ENCODE results near the gene DOK7. TPM values are rescaled to one million over a fixed set of nuclear protein-coding genes. Genes with fewer than 3 reads are reported as not detected.

The DOK7 gene
- not detected for total RNA-seq

GRCh38 chr4:3462790-3463415 lies at the start of gene DOK7:
Gene DOK7 (plus strand): TSS chr4:3463306. CDS start chr4:3463376, 70 bp downstream.
- POLR2A ChIA-PET, result no interaction called here
- intact Hi-C loops (cut with micrococcal nuclease), result no loop called here
- no peaks in the 10 kb centered on the region for H3K9me3 Mint-ChIP-seq
- H3K36me3 Mint-ChIP-seq (ENCODE audit: low read depth), result no peaks in the 10 kb centered on the region
- DNase-seq, result no peak
- H3K27me3 Mint-ChIP-seq, result peaks cover 10% of the 10 kb centered on the region
- CTCF ChIA-PET, result no interaction called here
- no peak for TF ChIP-seq CTCF (IDR thresholded peaks at IDR 0.05)
- no peak for ATAC-seq
- H3K4me1 Mint-ChIP-seq (ENCODE audit: low read depth), result no peaks in the 10 kb centered on the region
- no peak within 1 kb of the TSS for H3K27ac Mint-ChIP-seq
- no peak within 1 kb of the TSS for H3K4me3 Mint-ChIP-seq

DNA sequence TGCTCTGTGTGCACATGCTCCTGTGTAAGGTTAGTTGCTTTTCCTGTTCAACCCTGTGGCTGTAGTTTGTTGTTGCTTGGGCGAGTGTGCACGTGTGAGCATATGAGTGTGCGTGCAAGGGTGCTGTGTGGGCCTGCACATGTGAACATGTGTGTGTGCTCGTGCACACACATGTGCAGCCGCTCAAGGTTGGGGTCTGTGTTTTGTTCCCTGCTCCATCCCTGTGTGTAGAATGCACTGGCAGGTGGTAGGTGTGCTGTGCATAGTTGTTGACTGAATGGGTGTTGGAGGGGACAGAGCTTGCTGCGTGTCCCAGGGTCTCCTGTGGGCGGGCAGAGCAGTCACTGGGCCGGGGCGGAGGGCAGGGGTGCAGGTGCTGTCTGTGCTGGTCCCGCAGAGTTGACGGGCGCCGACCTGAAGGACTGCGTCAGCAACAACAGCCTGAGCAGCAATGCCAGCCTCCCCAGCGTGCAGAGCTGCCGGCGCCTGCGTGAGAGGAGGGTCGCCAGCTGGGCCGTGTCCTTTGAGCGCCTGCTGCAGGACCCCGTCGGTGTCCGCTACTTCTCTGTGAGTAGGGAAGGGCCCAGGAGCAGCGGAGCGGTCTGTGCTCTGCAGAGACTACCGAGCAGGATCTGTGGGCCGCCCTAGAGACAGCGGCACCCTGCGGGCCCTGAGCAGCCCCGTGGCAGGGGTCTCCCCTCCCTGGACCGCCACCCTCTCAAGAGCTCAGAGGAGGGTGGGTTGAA lies 49.3 kb upstream of the DOK7 start:
- no peaks in the 10 kb centered on the region for H3K9me3 Mint-ChIP-seq
- CTCF ChIA-PET, result no interaction called here

DNA sequence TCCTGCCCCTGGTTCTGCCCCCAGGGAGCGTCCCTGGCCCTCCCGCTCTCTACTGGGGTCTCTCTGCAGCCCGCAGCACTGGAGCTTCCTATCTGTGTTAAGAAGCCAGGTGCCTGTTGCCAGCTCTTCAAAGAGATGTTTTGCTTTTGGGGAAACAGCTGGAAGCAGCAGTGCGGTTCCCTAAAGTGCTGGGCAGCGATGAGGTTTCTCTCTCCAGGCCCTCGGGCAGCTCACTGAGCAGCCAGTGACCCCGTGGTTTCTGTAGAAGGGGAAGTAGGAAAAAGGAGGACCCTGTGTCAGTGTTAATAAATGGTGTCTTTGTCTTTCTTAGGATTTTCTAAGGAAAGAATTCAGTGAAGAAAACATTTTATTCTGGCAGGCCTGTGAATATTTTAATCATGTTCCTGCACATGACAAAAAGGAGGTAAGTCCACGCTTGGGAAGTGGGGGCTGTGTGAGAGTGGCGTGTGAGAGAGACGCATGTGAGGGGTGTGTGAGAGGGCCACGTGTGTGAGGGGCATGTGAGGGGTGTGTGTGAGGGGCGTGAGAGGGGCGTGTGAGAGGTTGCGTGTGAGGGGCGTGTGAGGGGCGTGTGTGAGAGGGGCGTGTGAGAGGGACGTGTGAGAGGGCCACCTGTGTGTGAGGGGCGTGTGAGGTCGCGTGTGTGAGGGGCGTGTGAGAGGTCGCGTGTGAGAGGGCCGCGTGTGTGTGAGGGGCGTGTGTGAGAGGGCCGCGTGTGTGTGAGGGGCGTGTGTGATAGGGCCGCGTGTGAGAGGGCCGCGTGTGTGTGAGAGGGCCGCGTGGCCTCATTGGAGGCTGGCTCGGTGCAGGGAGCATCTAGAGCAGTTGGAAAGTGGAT lies 48.5 kb upstream of the DOK7 start:
- intact Hi-C loops (cut with micrococcal nuclease), result no loop called here
- CTCF ChIA-PET, result no interaction called here
- POLR2A ChIA-PET, result interaction anchor here (0.5 to 1.1 kb wide), 2 partner anchors 22 to 432 kb away, joined by 3 read pairs; no protein-coding TSS in a partner anchor
- Mint-ChIP-seq H3K27ac (no peak overlapping the region), H3K36me3 (ENCODE audit: low read depth) (no peaks in the 10 kb centered on the region), H3K4me3 (no peak overlapping the region), H3K9me3 (no peaks in the 10 kb centered on the region), H3K27me3 (no peaks in the 10 kb centered on the region), H3K4me1 (ENCODE audit: low read depth) (no peaks in the 10 kb centered on the region)
- TF ChIP-seq CTCF (IDR thresholded peaks at IDR 0.05), result no peak
- DNase-seq (no peak), ATAC-seq (no peak)

More for the DNA sequence above, 49.3 kb upstream of the DOK7 start:
- no peak for TF ChIP-seq CTCF (IDR thresholded peaks at IDR 0.05)
- Mint-ChIP-seq H3K36me3 (ENCODE audit: low read depth) (no peaks in the 10 kb centered on the region), H3K27me3 (no peaks in the 10 kb centered on the region), H3K4me3 (no peak overlapping the region), H3K27ac (no peak overlapping the region), H3K4me1 (ENCODE audit: low read depth) (no peaks in the 10 kb centered on the region)
- no peak for DNase-seq
- no peak for ATAC-seq
- intact Hi-C loops (cut with micrococcal nuclease), result no loop called here
- POLR2A ChIA-PET, result interaction anchor here (1.1 kb wide), 1 partner anchor 21 kb away, joined by 3 read pairs; no protein-coding TSS in a partner anchor

- no peaks in the 10 kb centered on the region for H3K36me3 Mint-ChIP-seq (ENCODE audit: low read depth)
- DNase-seq (no peak), ATAC-seq (no peak)
- intact Hi-C loops (cut with micrococcal nuclease), result no loop called here
- no peak overlapping the region for H3K4me3 Mint-ChIP-seq
- no peaks in the 10 kb centered on the region for H3K27me3 Mint-ChIP-seq
- H3K9me3 Mint-ChIP-seq, result no peaks in the 10 kb centered on the region
- ChIA-PET POLR2A (interaction anchor here (0.5 kb wide), 1 partner anchor 433 kb away, joined by 3 read pairs; no protein-coding TSS in a partner anchor), CTCF (no interaction called here)
- no peaks in the 10 kb centered on the region for H3K4me1 Mint-ChIP-seq (ENCODE audit: low read depth)
- no peak overlapping the region for H3K27ac Mint-ChIP-seq
- TF ChIP-seq CTCF (IDR thresholded peaks at IDR 0.05), result no peak
Observed at GRCh38 chr4:3415471-3416141, 47.5 kb upstream of the DOK7 start.
